Type B pancreatic cell (in vitro differentiated cells): ENCODE measurements around the gene TUFT1. TPM values are rescaled to one million over a fixed set of nuclear protein-coding genes. Genes with fewer than 3 reads are reported as not detected.

Source experiments
- DNase-seq: peaks from one replicate; pipeline ENCODE4 v3.0.0; 2021; ENCODE audit warnings: mixed read lengths; ENCODE audit not compliant: unreplicated experiment; ENCODE audit errors: extremely low spot score
- H3K27ac Mint-ChIP-seq: 2 replicates; pipeline ENCODE4 v1.8.0; 2021; ENCODE audit warnings: mild to moderate bottlenecking, mixed read lengths
- H3K27me3 Mint-ChIP-seq: 2 replicates; pipeline ENCODE4 v1.8.0; 2021; ENCODE audit warnings: mixed read lengths
- H3K36me3 Mint-ChIP-seq: 2 replicates; pipeline ENCODE4 v1.8.0; 2021; ENCODE audit warnings: mixed read lengths
- H3K4me1 Mint-ChIP-seq: one replicate; pipeline ENCODE4 v1.8.0; 2021; ENCODE audit warnings: mixed read lengths; ENCODE audit not compliant: unreplicated experiment
- H3K4me3 Mint-ChIP-seq: 2 replicates; pipeline ENCODE4 v1.8.0; 2021; ENCODE audit warnings: mild to moderate bottlenecking, mixed read lengths
- H3K9me3 Mint-ChIP-seq: 2 replicates; pipeline ENCODE4 v1.8.0; 2021; ENCODE audit warnings: mixed read lengths
- CTCF ChIP-seq: fragments of 200-600 bp; sonication (generic); conservative IDR thresholded peaks from 2 replicates; pipeline ENCODE4 v1.5.0; 2021; ENCODE audit warnings: antibody characterized with exemption, mild to moderate bottlenecking
- total RNA-seq: library from RNA; stranded (reverse); gene quantifications from 2 replicates; pipeline ENCODE4 v1.2.1, GENCODE V29; 2021; ENCODE audit warnings: low replicate concordance

The TUFT1 gene
- total RNA-seq, 1 donor from 2014 or later = 15.5 TPM

- TF ChIP-seq CTCF = no peak
- Mint-ChIP-seq H3K36me3 (no peaks in the 10 kb centered on the region), H3K4me3 (peak overlapping the region; percentile 61), H3K27me3 (no peaks in the 10 kb centered on the region), H3K27ac (peak overlapping the region; percentile 91), H3K9me3 (no peaks in the 10 kb centered on the region), H3K4me1 (peaks cover 9% of the 10 kb centered on the region)
- no peak for DNase-seq
Measured at GRCh38 chr1:151495316-151495715, 44.8 kb upstream of the TUFT1 start.

- no peak overlapping the region for H3K27ac Mint-ChIP-seq
- H3K4me1 Mint-ChIP-seq = peaks cover 24% of the 10 kb centered on the region
- no peaks in the 10 kb centered on the region for H3K9me3 Mint-ChIP-seq
- no peak overlapping the region for H3K4me3 Mint-ChIP-seq
- H3K36me3 Mint-ChIP-seq = no peaks in the 10 kb centered on the region
- TF ChIP-seq CTCF = no peak
- no peaks in the 10 kb centered on the region for H3K27me3 Mint-ChIP-seq
- DNase-seq = no peak
Measured at GRCh38 chr1:151499365-151499764, 40.7 kb upstream of the TUFT1 start.

GRCh38 chr1:151499930-151500329 is 40.2 kb upstream of the TUFT1 start:
- Mint-ChIP-seq H3K9me3 (no peaks in the 10 kb centered on the region), H3K4me1 (peaks cover 20% of the 10 kb centered on the region), H3K27ac (no peak overlapping the region), H3K36me3 (no peaks in the 10 kb centered on the region), H3K4me3 (no peak overlapping the region), H3K27me3 (no peaks in the 10 kb centered on the region)
- no peak for TF ChIP-seq CTCF
- DNase-seq = no peak

GRCh38 chr1:151501474-151501873 is 38.6 kb upstream of the TUFT1 start:
- H3K4me1 Mint-ChIP-seq = peaks cover 14% of the 10 kb centered on the region
- TF ChIP-seq CTCF = peak; percentile 59
- no peaks in the 10 kb centered on the region for H3K27me3 Mint-ChIP-seq
- no peak overlapping the region for H3K4me3 Mint-ChIP-seq
- peak overlapping the region; percentile 61 for H3K27ac Mint-ChIP-seq
- H3K36me3 Mint-ChIP-seq = no peaks in the 10 kb centered on the region
- H3K9me3 Mint-ChIP-seq = no peaks in the 10 kb centered on the region
- no peak for DNase-seq

GRCh38 chr1:151502035-151502700 is 37.9 kb upstream of the TUFT1 start:
- H3K4me3 Mint-ChIP-seq = no peak overlapping the region
- no peaks in the 10 kb centered on the region for H3K27me3 Mint-ChIP-seq
- DNase-seq = no peak
- H3K27ac Mint-ChIP-seq = peak overlapping the region; percentile 61
- TF ChIP-seq CTCF = no peak
- no peaks in the 10 kb centered on the region for H3K36me3 Mint-ChIP-seq
- no peaks in the 10 kb centered on the region for H3K9me3 Mint-ChIP-seq
- peaks cover 14% of the 10 kb centered on the region for H3K4me1 Mint-ChIP-seq
